Naive thymus-derived CD4-positive, alpha-beta T cell (primary cell): ENCODE data around the gene SGSM1. TPM values are rescaled to one million over a fixed set of nuclear protein-coding genes. Genes with fewer than 3 reads are reported as not detected.
A peak's percentile ranks its signal among the peaks of the same experiment; 100 is the strongest.

Source experiments
- ATAC-seq: fragments of 150-1000 bp; cut with Tn5 transposase; 2 replicates; pipeline ENCODE4 v1.10.0; 2021; ENCODE audit warnings: mild to moderate bottlenecking, moderate library complexity
- CTCF ChIA-PET: fragments of 350-600 bp; sonication (Branson Sonifier 250); formaldehyde crosslinking; loops from one replicate; lab custom pipeline; 2021; ENCODE audit warnings: antibody characterized with exemption; lab: Charles Lee
- POLR2A ChIA-PET: fragments of 350-600 bp; sonication (Branson Sonifier 250); formaldehyde crosslinking; loops from one replicate; lab custom pipeline; 2021; ENCODE audit warnings: antibody characterized with exemption, inconsistent platforms; lab: Charles Lee
- DNase-seq, 9 donors: peaks; one replicate each; pipeline versions ENCODE4 v3.0.0 to v3.0.0-alpha.2; 2020 to 2022; ENCODE audit warnings: mixed read lengths in 1 of 9
- H3K27ac ChIP-seq: one replicate; pipeline ENCODE4 v1.7.0; 2013; ENCODE audit warnings: mild to moderate bottlenecking, low read depth, low read length, moderate library complexity
- H3K27me3 ChIP-seq, 2 donors: one replicate each; pipeline ENCODE4 v1.7.0; 2013; ENCODE audit warnings: low read length in 2 of 2, mild to moderate bottlenecking in 2 of 2, moderate library complexity in 2 of 2; ENCODE audit not compliant: control insufficient read depth in 2 of 2, insufficient read depth in 2 of 2
- H3K36me3 ChIP-seq, 3 experiments: 1 replicate in 2 of 3; 2 replicates in 1 of 3; pipeline ENCODE4 v1.7.0; 2013; ENCODE audit warnings: low read length in 3 of 3, mild to moderate bottlenecking in 3 of 3, moderate library complexity in 1 of 3; ENCODE audit not compliant: insufficient read depth in 3 of 3, control insufficient read depth in 2 of 3
- H3K4me1 ChIP-seq, 2 donors: one replicate each; pipeline ENCODE4 v1.7.0; 2013; ENCODE audit warnings: low read length in 2 of 2, mild to moderate bottlenecking in 2 of 2, moderate library complexity in 1 of 2; ENCODE audit not compliant: control insufficient read depth in 2 of 2, insufficient read depth in 2 of 2
- H3K4me3 ChIP-seq: 2 replicates; pipeline ENCODE4 v1.7.0; 2013; ENCODE audit warnings: mild to moderate bottlenecking, low read length
- H3K9me3 ChIP-seq, 3 experiments: 1 replicate in 2 of 3; 2 replicates in 1 of 3; pipeline ENCODE4 v1.7.0; 2013; ENCODE audit warnings: low read length in 3 of 3; ENCODE audit not compliant: control insufficient read depth in 2 of 3
- H3K27ac Mint-ChIP-seq, 9 donors: one replicate each; pipeline ENCODE4 v1.8.0; 2020 to 2022; ENCODE audit warnings: mixed read lengths in 9 of 9, mild to moderate bottlenecking in 8 of 9, moderate library complexity in 5 of 9, inconsistent platforms in 2 of 9
- H3K27me3 Mint-ChIP-seq, 5 donors: one replicate each; pipeline ENCODE4 v1.8.0; 2021 to 2022; ENCODE audit warnings: mixed read lengths in 5 of 5, mild to moderate bottlenecking in 1 of 5
- H3K36me3 Mint-ChIP-seq, 5 donors: one replicate each; pipeline ENCODE4 v1.8.0; 2020 to 2022; ENCODE audit warnings: mixed read lengths in 5 of 5, mild to moderate bottlenecking in 3 of 5, inconsistent platforms in 1 of 5
- H3K4me1 Mint-ChIP-seq, 7 donors: one replicate each; pipeline ENCODE4 v1.8.0; 2020 to 2022; ENCODE audit warnings: mixed read lengths in 7 of 7, mild to moderate bottlenecking in 3 of 7, inconsistent platforms in 1 of 7
- H3K4me3 Mint-ChIP-seq, 10 donors: one replicate each; pipeline ENCODE4 v1.8.0; 2020 to 2022; ENCODE audit warnings: mild to moderate bottlenecking in 10 of 10, mixed read lengths in 10 of 10, moderate library complexity in 6 of 10, inconsistent platforms in 2 of 10
- H3K9me3 Mint-ChIP-seq, 11 donors: one replicate each; pipeline ENCODE4 v1.8.0; 2020 to 2022; ENCODE audit warnings: mixed read lengths in 11 of 11, mild to moderate bottlenecking in 4 of 11, inconsistent platforms in 1 of 11, moderate library complexity in 1 of 11
- intact Hi-C, 2 donors: fragments of 100-400 bp; cut with micrococcal nuclease; formaldehyde crosslinking; loops; one replicate each; pipeline ENCODE4 v1.15.1; 2023
- polyA plus RNA-seq, 2 donors: library from polyadenylated mRNA; unstranded; fragments of 300-500 nt; fragmentation: Illumina TruSeq; gene quantifications; one replicate each; pipeline ENCODE4 v1.2.3, GENCODE V29; 2021
- total RNA-seq, 6 experiments: library from RNA in 5 of 6; stranded (reverse) in 5 of 6; gene quantifications; 1 replicate in 5 of 6; 2 replicates in 1 of 6; pipeline ENCODE4 v1.2.3 and lab custom pipeline; 2021 to 2026

The SGSM1 gene
- total and polyA plus RNA-seq, 7 experiments from 2014 or later, result 0.29 to 3.3 (median 2.4) TPM

DNA sequence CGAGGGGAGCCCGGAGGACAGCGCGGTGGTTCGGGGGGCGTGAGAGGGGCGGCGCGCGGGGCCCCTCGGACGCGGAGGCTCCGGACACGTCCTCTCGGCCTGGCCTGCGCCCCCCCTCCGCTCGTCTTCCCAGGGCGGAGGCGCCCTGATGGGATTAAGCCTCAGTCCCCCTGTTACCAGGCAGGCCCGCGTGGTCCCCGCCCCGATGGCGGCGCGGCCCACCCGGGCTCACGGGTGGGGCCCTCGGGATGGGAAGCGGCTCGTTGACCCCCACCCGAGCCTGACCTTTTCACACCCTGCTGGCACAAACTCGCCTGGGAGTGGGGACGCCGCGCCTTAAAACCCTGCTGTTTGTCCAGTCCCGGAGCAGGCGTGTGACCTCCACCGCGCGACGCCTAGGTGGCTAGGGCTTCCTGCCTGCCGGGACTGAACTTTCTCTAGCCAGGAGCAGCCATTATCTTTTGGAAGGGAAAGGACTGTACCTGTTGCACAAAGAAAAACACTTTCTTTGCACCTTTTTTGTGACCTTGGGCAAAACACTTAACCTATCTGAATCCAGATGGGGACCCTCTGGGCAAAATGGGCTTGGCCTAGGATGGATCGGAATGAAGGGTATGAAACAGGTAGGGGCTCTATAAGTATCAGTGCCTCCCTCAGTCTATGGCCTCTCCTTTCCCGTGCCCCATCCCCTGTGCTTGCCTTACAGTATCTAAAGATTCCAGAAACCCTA lies 147.5 kb downstream of the SGSM1 start:
- no peak for ATAC-seq
- H3K4me3 ChIP-seq, result peak overlapping the region; percentile 86
- CTCF ChIA-PET, result no interaction called here
- no peak for DNase-seq
- Mint-ChIP-seq H3K36me3 (no peaks in the 10 kb centered on the region), H3K27ac (peak overlapping the region in 1 of 9 donors; percentile 83), H3K4me3 (peak overlapping the region; percentile 61 to 88 (median 76)), H3K27me3 (peaks cover 39 to 66% (median 43%) of the 10 kb centered on the region in 5 donors), H3K4me1 (peaks cover 4 to 32% (median 16%) of the 10 kb centered on the region in 7 donors), H3K9me3 (peaks cover 0 to 2% (median 0%) of the 10 kb centered on the region in 11 donors)
- no peaks in the 10 kb centered on the region for H3K9me3 ChIP-seq
- intact Hi-C loops, result loop anchor here (2.0 to 5.0 kb wide), 2 partner anchors 41 to 801 kb away; no protein-coding TSS in a partner anchor
- POLR2A ChIA-PET, result no interaction called here
- H3K36me3 ChIP-seq, result no peaks in the 10 kb centered on the region
- peaks cover 3% of the 10 kb centered on the region in 2 donors for H3K27me3 ChIP-seq
- peaks cover 8 to 9% of the 10 kb centered on the region in 2 donors for H3K4me1 ChIP-seq
- H3K27ac ChIP-seq, result no peak overlapping the region

- no peak overlapping the region for H3K27ac Mint-ChIP-seq
- CTCF ChIA-PET, result interaction anchor here (0.6 kb wide), 1 partner anchor 108 kb away, joined by 3 read pairs; no protein-coding TSS in a partner anchor
- Histone ChIP-seq H3K27ac (no peak overlapping the region), H3K36me3 (no peaks in the 10 kb centered on the region), H3K9me3 (no peaks in the 10 kb centered on the region), H3K27me3 (peaks cover 0 to 3% of the 10 kb centered on the region in 2 donors), H3K4me3 (no peak overlapping the region), H3K4me1 (peaks cover 8 to 9% of the 10 kb centered on the region in 2 donors)
- H3K4me3 Mint-ChIP-seq, result peak overlapping the region; percentile 47 to 78 (median 62)
- H3K36me3 Mint-ChIP-seq, result no peaks in the 10 kb centered on the region
- intact Hi-C loops, result loop anchor here in 1 of 2 donors (5.0 kb wide), 1 partner anchor 802 kb away; no protein-coding TSS in a partner anchor
- peaks cover 0 to 2% (median 0%) of the 10 kb centered on the region in 11 donors for H3K9me3 Mint-ChIP-seq
- POLR2A ChIA-PET, result no interaction called here
- peaks cover 34 to 62% (median 38%) of the 10 kb centered on the region in 5 donors for H3K27me3 Mint-ChIP-seq
- no peak for DNase-seq
- peaks cover 4 to 32% (median 16%) of the 10 kb centered on the region in 7 donors for H3K4me1 Mint-ChIP-seq
- no peak for ATAC-seq
Observed at GRCh38 chr22:24954114-24954463, 148.1 kb downstream of the SGSM1 start.

- Histone ChIP-seq H3K4me3 (no peak overlapping the region), H3K4me1 (peaks cover 8 to 9% of the 10 kb centered on the region in 2 donors), H3K27me3 (peaks cover 0 to 3% of the 10 kb centered on the region in 2 donors), H3K36me3 (no peaks in the 10 kb centered on the region), H3K9me3 (no peaks in the 10 kb centered on the region), H3K27ac (no peak overlapping the region)
- no peaks in the 10 kb centered on the region for H3K36me3 Mint-ChIP-seq
- intact Hi-C loops, result loop anchor here in 1 of 2 donors (5.0 kb wide), 1 partner anchor 803 kb away; no protein-coding TSS in a partner anchor
- ChIA-PET CTCF (no interaction called here), POLR2A (no interaction called here)
- H3K4me3 Mint-ChIP-seq, result no peak overlapping the region
- DNase-seq, result no peak
- peaks cover 0 to 2% (median 0%) of the 10 kb centered on the region in 11 donors for H3K9me3 Mint-ChIP-seq
- H3K4me1 Mint-ChIP-seq, result peaks cover 4 to 27% (median 16%) of the 10 kb centered on the region in 7 donors
- H3K27ac Mint-ChIP-seq, result no peak overlapping the region
- H3K27me3 Mint-ChIP-seq, result peaks cover 28 to 57% (median 32%) of the 10 kb centered on the region in 5 donors
- ATAC-seq, result no peak
Observed at GRCh38 chr22:24954856-24955255, 148.8 kb downstream of the SGSM1 start.

- Mint-ChIP-seq H3K4me3 (no peak overlapping the region), H3K36me3 (no peaks in the 10 kb centered on the region), H3K27ac (no peak overlapping the region), H3K4me1 (peaks cover 0 to 14% (median 12%) of the 10 kb centered on the region in 7 donors), H3K9me3 (peaks cover 0 to 2% (median 0%) of the 10 kb centered on the region in 11 donors), H3K27me3 (peaks cover 12 to 41% (median 16%) of the 10 kb centered on the region in 5 donors)
- DNase-seq (no peak), ATAC-seq (no peak)
- Histone ChIP-seq H3K4me1 (peaks cover 4 to 6% of the 10 kb centered on the region in 2 donors), H3K36me3 (no peaks in the 10 kb centered on the region), H3K9me3 (no peaks in the 10 kb centered on the region), H3K4me3 (no peak overlapping the region), H3K27me3 (peaks cover 0 to 3% of the 10 kb centered on the region in 2 donors), H3K27ac (no peak overlapping the region)
- intact Hi-C loops, result no loop called here
- POLR2A ChIA-PET, result no interaction called here
- CTCF ChIA-PET, result no interaction called here
Observed at GRCh38 chr22:24957043-24957442, 151.0 kb downstream of the SGSM1 start.

DNA sequence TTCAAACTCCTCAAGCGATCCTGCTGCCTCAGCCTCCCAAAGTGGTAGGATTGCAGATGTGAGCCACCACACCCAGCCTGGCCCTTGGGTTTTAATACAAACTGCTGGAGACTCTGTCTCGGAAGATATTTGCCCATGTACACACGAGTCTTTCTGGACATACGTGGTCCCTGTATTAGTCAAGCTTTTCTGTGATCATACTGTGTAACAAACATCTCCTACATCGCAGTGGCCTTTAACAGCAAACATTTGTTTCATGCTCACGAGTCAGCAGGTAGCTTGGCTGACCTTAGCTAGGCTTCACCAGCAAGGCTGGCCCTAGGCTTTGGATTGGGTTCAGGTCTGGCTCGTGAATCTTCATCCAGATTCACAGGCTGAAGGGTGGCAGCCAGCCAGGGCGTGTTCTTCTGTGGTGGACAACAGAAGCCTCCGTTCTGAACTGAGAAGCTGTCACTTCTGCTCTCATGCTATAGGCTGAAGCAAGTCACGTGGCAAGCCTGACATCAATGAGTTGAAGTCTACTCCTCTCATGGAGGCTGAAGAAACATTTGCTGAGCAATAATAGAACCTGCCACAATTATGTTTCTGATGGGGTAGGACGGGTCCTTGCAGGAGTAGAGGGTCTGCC lies 155.3 kb downstream of the SGSM1 start:
- Mint-ChIP-seq H3K27ac (no peak overlapping the region), H3K4me3 (no peak overlapping the region), H3K4me1 (peaks cover 0 to 2% (median 0%) of the 10 kb centered on the region in 7 donors), H3K36me3 (no peaks in the 10 kb centered on the region), H3K9me3 (peaks cover 0 to 3% (median 0%) of the 10 kb centered on the region in 11 donors), H3K27me3 (peaks cover 0 to 7% (median 0%) of the 10 kb centered on the region in 5 donors)
- no peak for ATAC-seq
- no peaks in the 10 kb centered on the region for H3K36me3 ChIP-seq
- no peak overlapping the region for H3K4me3 ChIP-seq
- no peaks in the 10 kb centered on the region for H3K27me3 ChIP-seq
- no peaks in the 10 kb centered on the region for H3K9me3 ChIP-seq
- CTCF ChIA-PET, result no interaction called here
- POLR2A ChIA-PET, result no interaction called here
- DNase-seq, result no peak
- intact Hi-C loops, result no loop called here
- no peak overlapping the region for H3K27ac ChIP-seq
- H3K4me1 ChIP-seq, result no peaks in the 10 kb centered on the region

- Mint-ChIP-seq H3K27me3 (peaks cover 0 to 3% (median 0%) of the 10 kb centered on the region in 5 donors), H3K9me3 (peaks cover 0 to 3% (median 0%) of the 10 kb centered on the region in 11 donors), H3K4me3 (no peak overlapping the region), H3K4me1 (peaks cover 0 to 2% (median 0%) of the 10 kb centered on the region in 7 donors), H3K27ac (peak overlapping the region in 1 of 9 donors; percentile 25), H3K36me3 (no peaks in the 10 kb centered on the region)
- no peaks in the 10 kb centered on the region for H3K36me3 ChIP-seq
- H3K9me3 ChIP-seq, result no peaks in the 10 kb centered on the region
- CTCF ChIA-PET, result no interaction called here
- intact Hi-C loops, result no loop called here
- ATAC-seq, result no peak
- no peaks in the 10 kb centered on the region for H3K4me1 ChIP-seq
- POLR2A ChIA-PET, result no interaction called here
- no peak overlapping the region for H3K4me3 ChIP-seq
- no peaks in the 10 kb centered on the region for H3K27me3 ChIP-seq
- no peak for DNase-seq
- no peak overlapping the region for H3K27ac ChIP-seq
Observed at GRCh38 chr22:24962094-24962493, 156.1 kb downstream of the SGSM1 start.
